Endothelial cell of umbilical vein (primary cell): ENCODE measurements around the gene GEMIN8. TPM values are rescaled to one million over a fixed set of nuclear protein-coding genes. Genes with fewer than 3 reads are reported as not detected.

Experiments used
- BruUV-seq: library from RNA; stranded (reverse); fragments of 400-500 nt; replicated peaks from 2 replicates; lab custom pipeline; 2021; lab: Mats Ljungman, UMichigan
- CTCF ChIA-PET: fragments of 300-600, 350-600 bp; sonication (Branson Sonifier 250); formaldehyde crosslinking; loops from one replicate; lab custom pipeline; 2021; ENCODE audit warnings: antibody characterized with exemption, inconsistent platforms; lab: Charles Lee
- POLR2A ChIA-PET: fragments of 300-600, 350-600 bp; sonication (Branson Sonifier 250); formaldehyde crosslinking; loops from one replicate; lab custom pipeline; 2021; ENCODE audit warnings: antibody characterized with exemption, inconsistent platforms; lab: Charles Lee
- DNase-seq: peaks from one replicate; pipeline ENCODE4 v3.0.0-alpha.2; 2011; ENCODE audit warnings: low read depth, low spot score
- FAIRE-seq: peaks from 2 replicates; lab custom pipeline; 2011; peaks lifted over from hg19 to GRCh38; lab: Jason Lieb, UNC
- H2AFZ ChIP-seq: 2 replicates; pipeline ENCODE4 v1.6.0; 2012; ENCODE audit warnings: low read depth, low read length, control low read depth, inconsistent platforms
- H3K27ac ChIP-seq: 2 replicates; pipeline ENCODE4 v1.5.1; 2011; ENCODE audit warnings: low read depth, mild to moderate bottlenecking, control low read depth, low read length, moderate library complexity; ENCODE audit not compliant: insufficient read depth
- H3K27me3 ChIP-seq, 2 experiments: 2 replicates each; pipeline versions ENCODE4 v1.6.0 to v1.6.1; 2011; ENCODE audit warnings: low read length in 2 of 2, mixed read lengths in 1 of 2; ENCODE audit not compliant: control insufficient read depth in 2 of 2, insufficient read depth in 2 of 2
- H3K36me3 ChIP-seq, 2 experiments: 2 replicates in 1 of 2; 3 replicates in 1 of 2; pipeline ENCODE4 v1.5.1; 2011; ENCODE audit warnings: low read length in 2 of 2, mild to moderate bottlenecking in 1 of 2, moderate library complexity in 1 of 2; ENCODE audit not compliant: control insufficient read depth in 2 of 2, insufficient read depth in 2 of 2; ENCODE audit errors: extremely low read depth in 1 of 2
- H3K4me1 ChIP-seq: 3 replicates; pipeline ENCODE4 v1.5.1; 2011; ENCODE audit warnings: mild to moderate bottlenecking, low read length; ENCODE audit not compliant: control insufficient read depth, insufficient read depth; ENCODE audit errors: extremely low read depth
- H3K4me2 ChIP-seq: 2 replicates; pipeline ENCODE4 v1.6.1; 2011; ENCODE audit warnings: low read length, control low read depth, mixed read lengths; ENCODE audit not compliant: insufficient read depth
- H3K4me3 ChIP-seq, 3 experiments: fragments of 200-600 bp in 1 of 3; sonication (generic), shearing (Covaris generic) in 1 of 3; replicated peaks in 1 of 3; 2 replicates each; pipeline ENCODE4 v1.5.1; 2011 to 2016; ENCODE audit warnings: control low read depth in 3 of 3, low read length in 3 of 3, mild to moderate bottlenecking in 2 of 3, inconsistent platforms in 1 of 3, low read depth in 1 of 3, moderate library complexity in 1 of 3; ENCODE audit not compliant: insufficient read depth in 1 of 3
- H3K79me2 ChIP-seq: 2 replicates; pipeline ENCODE4 v1.6.0; 2012; ENCODE audit warnings: low read length, inconsistent platforms; ENCODE audit not compliant: control insufficient read depth, insufficient read depth
- H3K9ac ChIP-seq: replicated peaks from 2 replicates; pipeline ENCODE3; 2011; ENCODE audit warnings: low read length, control low read depth; ENCODE audit not compliant: insufficient read depth; ENCODE audit errors: extremely low read depth
- H3K9me1 ChIP-seq: replicated peaks from 3 replicates; pipeline ENCODE4 v1.6.0; 2011; ENCODE audit warnings: mild to moderate bottlenecking, low read length; ENCODE audit not compliant: control insufficient read depth, insufficient read depth; ENCODE audit errors: extremely low read depth
- H3K9me3 ChIP-seq: replicated peaks from 2 replicates; pipeline ENCODE4 v1.5.1; 2012; ENCODE audit warnings: low read length, inconsistent platforms; ENCODE audit not compliant: control insufficient read depth, insufficient read depth
- H4K20me1 ChIP-seq: replicated peaks from 2 replicates; pipeline ENCODE3; 2011; ENCODE audit warnings: mild to moderate bottlenecking, low read length; ENCODE audit not compliant: control insufficient read depth, insufficient read depth; ENCODE audit errors: extremely low read depth
- CTCF ChIP-seq, 2 donors: IDR thresholded peaks; 1 replicate in 1 of 2; 2 replicates in 1 of 2; pipeline ENCODE4 v1.5.1; 2011; ENCODE audit warnings: low read length in 2 of 2, mild to moderate bottlenecking in 2 of 2, moderate library complexity in 2 of 2, control low read depth in 1 of 2, inconsistent platforms in 1 of 2, low read depth in 1 of 2; ENCODE audit not compliant: insufficient read depth in 1 of 2; ENCODE audit errors: extremely low read depth in 1 of 2
- EZH2 ChIP-seq: IDR thresholded peaks from 2 replicates; pipeline ENCODE4 v1.6.1; 2012; ENCODE audit warnings: borderline replicate concordance, low read depth, mild to moderate bottlenecking, moderate library complexity, low read length, inconsistent platforms; ENCODE audit not compliant: severe bottlenecking
- FOS ChIP-seq: IDR thresholded peaks from 2 replicates; pipeline ENCODE4 v1.6.1; 2011; ENCODE audit warnings: mild to moderate bottlenecking, low read length, moderate library complexity, borderline replicate concordance; ENCODE audit not compliant: insufficient read depth
- JUN ChIP-seq: IDR thresholded peaks from 2 replicates; pipeline ENCODE4 v1.6.1; 2011; ENCODE audit warnings: borderline replicate concordance, low read depth; ENCODE audit not compliant: insufficient read length, insufficient read depth
- MAX ChIP-seq: IDR thresholded peaks from 2 replicates; pipeline ENCODE4 v1.6.1; 2011; ENCODE audit not compliant: insufficient read depth, insufficient read length
- MYC ChIP-seq: IDR thresholded peaks from one replicate; pipeline ENCODE4 v1.6.1; 2011; ENCODE audit warnings: mild to moderate bottlenecking, low read depth, low read length
- POLR2A ChIP-seq: IDR thresholded peaks from 2 replicates; pipeline ENCODE4 v1.6.1; 2012; ENCODE audit warnings: low read depth, mild to moderate bottlenecking, control low read depth, low read length
- POLR2AphosphoS5 ChIP-seq: IDR thresholded peaks from 2 replicates; pipeline ENCODE4 v1.6.1; 2012; ENCODE audit warnings: low read depth, mild to moderate bottlenecking, control low read depth, low read length, moderate library complexity; ENCODE audit not compliant: insufficient read depth
- dilution Hi-C: fragments of 300-500 bp; cut with MboI; formaldehyde crosslinking; loops from one replicate; pipeline ENCODE4 v1.15.0; 2019; ENCODE audit warnings: low sequenced_read_pairs; ENCODE audit not compliant: extremely low pct_ligation_motif_present
- intact Hi-C: fragments of 100-400 bp; cut with micrococcal nuclease; formaldehyde crosslinking; loops from one replicate; pipeline ENCODE4 v1.10.0; 2022
- polyA plus RNA-seq, 4 experiments: library from polyadenylated mRNA; depleted of rRNA in 3 of 4; stranded (reverse) in 3 of 4; unstranded in 1 of 4; fragments of >200 nt; gene quantifications; 2 replicates each; pipeline versions ENCODE4 v1.2.1 to v1.2.3, GENCODE V29; 2011 to 2012; ENCODE audit warnings: missing spikeins in 1 of 4
- total RNA-seq: library from RNA; stranded (reverse); gene quantifications from 2 replicates; pipeline ENCODE4 v1.2.3, GENCODE V29; 2021

The GEMIN8 gene
- total and polyA plus RNA-seq, 2 donors (not counting 3 experiments of a cell fraction or from before 2014, with no cell fraction given), result 18.5 to 24.5 TPM

GRCh38 chrX:14015941-14016340 lies 13.8 kb downstream of the GEMIN8 start:
- H3K9ac ChIP-seq, result no peak overlapping the region
- H3K9me3 ChIP-seq, result no peaks in the 10 kb centered on the region
- BruUV-seq, result no TSS peak
- TF ChIP-seq FOS (no peak), CTCF (IDR thresholded peaks at IDR 0.05; ENCODE audit: extremely low read depth in 1 of 2, insufficient read depth in 1 of 2, low read depth in 1 of 2, low read length in 2 of 2) (no peak), POLR2AphosphoS5 (no peak)
- ChIA-PET POLR2A (no interaction called here), CTCF (interaction anchor here (1.3 kb wide), 1 partner anchor 509 kb away, joined by 3 read pairs; no protein-coding TSS in a partner anchor)
- FAIRE-seq (no peak), DNase-seq (no peak)
- no peaks in the 10 kb centered on the region for H4K20me1 ChIP-seq
- no peaks in the 10 kb centered on the region for H3K79me2 ChIP-seq
- no peaks in the 10 kb centered on the region for H3K9me1 ChIP-seq
- no peak overlapping the region for H3K4me3 ChIP-seq
- H3K4me2 ChIP-seq, result no peak overlapping the region
- no peaks in the 10 kb centered on the region for H3K4me1 ChIP-seq
- H2AFZ ChIP-seq, result no peak overlapping the region
- H3K27me3 ChIP-seq, result no peaks in the 10 kb centered on the region
- intact Hi-C loops, result no loop called here
- H3K36me3 ChIP-seq, result no peaks in the 10 kb centered on the region
- H3K27ac ChIP-seq, result no peak overlapping the region
- dilution Hi-C loops, result no loop called here

- FAIRE-seq (peak; percentile 28), DNase-seq (no peak)
- POLR2A ChIA-PET, result no interaction called here
- CTCF ChIA-PET, result interaction anchor here (1.3 kb wide), 1 partner anchor 508 kb away, joined by 3 read pairs; no protein-coding TSS in a partner anchor
- TF ChIP-seq MAX (no peak), MYC (no peak), CTCF (IDR thresholded peaks at IDR 0.05; ENCODE audit: extremely low read depth in 1 of 2, insufficient read depth in 1 of 2, low read depth in 1 of 2, low read length in 2 of 2) (no peak), EZH2 (no peak), JUN (no peak), POLR2A (no peak)
- no peaks in the 10 kb centered on the region for H3K79me2 ChIP-seq
- H3K4me3 ChIP-seq, result no peak overlapping the region
- H3K4me1 ChIP-seq, result no peaks in the 10 kb centered on the region
- dilution Hi-C loops, result no loop called here
- H4K20me1 ChIP-seq, result no peaks in the 10 kb centered on the region
- H3K9me1 ChIP-seq, result no peaks in the 10 kb centered on the region
- intact Hi-C loops, result no loop called here
- no peaks in the 10 kb centered on the region for H3K9me3 ChIP-seq
- no TSS peak for BruUV-seq
- no peaks in the 10 kb centered on the region for H3K36me3 ChIP-seq
- no peak overlapping the region for H3K9ac ChIP-seq
- H3K27me3 ChIP-seq, result no peaks in the 10 kb centered on the region
- H3K4me2 ChIP-seq, result no peak overlapping the region
- no peak overlapping the region for H2AFZ ChIP-seq
- H3K27ac ChIP-seq, result no peak overlapping the region
Observed at GRCh38 chrX:14015294-14015693, 14.4 kb downstream of the GEMIN8 start.
